GM18868 (cell line): ENCODE results near the gene RAE1.

Experiments
- ATAC-seq: cut with Tn5 transposase; IDR thresholded peaks from one replicate; pipeline ENCODE4 v1.9.1; 2021; ENCODE audit warnings: mild to moderate bottlenecking, moderate library complexity; ENCODE audit not compliant: unreplicated experiment

The RAE1 gene, protein sequence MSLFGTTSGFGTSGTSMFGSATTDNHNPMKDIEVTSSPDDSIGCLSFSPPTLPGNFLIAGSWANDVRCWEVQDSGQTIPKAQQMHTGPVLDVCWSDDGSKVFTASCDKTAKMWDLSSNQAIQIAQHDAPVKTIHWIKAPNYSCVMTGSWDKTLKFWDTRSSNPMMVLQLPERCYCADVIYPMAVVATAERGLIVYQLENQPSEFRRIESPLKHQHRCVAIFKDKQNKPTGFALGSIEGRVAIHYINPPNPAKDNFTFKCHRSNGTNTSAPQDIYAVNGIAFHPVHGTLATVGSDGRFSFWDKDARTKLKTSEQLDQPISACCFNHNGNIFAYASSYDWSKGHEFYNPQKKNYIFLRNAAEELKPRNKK

DNA sequence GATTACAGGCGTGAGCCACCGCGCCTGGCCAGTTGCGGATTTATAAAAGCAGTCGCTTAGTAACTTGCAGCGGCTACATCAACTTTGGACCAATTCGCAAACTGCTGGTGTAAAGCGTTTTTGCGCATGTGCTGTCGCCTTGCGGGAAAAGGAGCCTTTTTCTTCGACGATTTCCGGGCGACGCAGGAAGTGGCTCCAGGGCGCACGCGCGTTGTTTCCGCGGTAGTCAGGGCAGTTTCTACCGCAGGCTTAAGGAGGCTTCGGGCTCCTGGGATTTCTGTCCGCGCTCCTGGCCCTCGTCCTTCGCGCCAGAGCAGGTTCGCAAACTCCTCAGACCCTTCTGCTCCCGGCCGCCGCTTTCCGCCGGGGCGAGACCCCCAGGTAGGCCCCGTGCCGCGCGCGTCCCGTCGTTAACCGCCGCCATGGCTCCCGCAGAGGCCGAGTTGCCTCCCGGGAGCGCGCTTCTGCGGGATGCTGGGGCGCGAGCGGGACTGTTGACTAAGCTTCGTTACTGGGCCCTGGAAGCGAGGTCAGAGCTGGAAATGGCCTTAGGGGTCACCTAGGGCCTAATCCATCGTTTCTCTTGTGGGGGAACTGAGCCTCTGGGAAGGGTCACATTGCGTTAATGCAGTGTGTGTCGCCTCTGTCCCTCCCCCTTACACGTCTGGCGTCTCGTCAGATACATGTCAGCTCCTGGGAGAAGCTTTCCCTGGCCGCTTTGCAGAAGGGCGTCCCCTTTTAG, at the start of gene RAE1:
RAE1 (plus strand) TSS at position 214 of the 742 bp plus-strand sequence. CDS start 2,784 bp downstream, outside the sequence.
- peak; percentile 87 for ATAC-seq

DNA sequence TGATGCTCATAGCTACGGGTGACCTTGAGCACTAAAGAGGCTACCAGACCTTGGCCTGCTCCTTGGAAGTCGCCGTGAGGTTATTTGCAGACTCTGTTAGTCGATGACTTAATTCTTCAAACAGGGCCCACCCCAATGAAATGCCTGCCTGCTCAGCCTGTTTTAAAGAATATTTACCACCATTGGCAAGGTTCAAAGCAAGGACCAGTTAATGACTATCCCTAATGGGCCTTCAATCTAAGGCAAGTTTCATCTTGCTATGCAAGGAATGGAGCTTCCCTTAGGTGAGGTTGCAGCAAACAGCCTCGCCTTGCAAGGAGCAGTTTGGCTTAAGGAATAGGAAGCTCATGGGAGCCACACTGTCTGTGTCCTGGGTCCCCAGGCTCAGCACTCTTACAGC, 44.3 kb upstream of the RAE1 start:
- no peak for ATAC-seq

DNA sequence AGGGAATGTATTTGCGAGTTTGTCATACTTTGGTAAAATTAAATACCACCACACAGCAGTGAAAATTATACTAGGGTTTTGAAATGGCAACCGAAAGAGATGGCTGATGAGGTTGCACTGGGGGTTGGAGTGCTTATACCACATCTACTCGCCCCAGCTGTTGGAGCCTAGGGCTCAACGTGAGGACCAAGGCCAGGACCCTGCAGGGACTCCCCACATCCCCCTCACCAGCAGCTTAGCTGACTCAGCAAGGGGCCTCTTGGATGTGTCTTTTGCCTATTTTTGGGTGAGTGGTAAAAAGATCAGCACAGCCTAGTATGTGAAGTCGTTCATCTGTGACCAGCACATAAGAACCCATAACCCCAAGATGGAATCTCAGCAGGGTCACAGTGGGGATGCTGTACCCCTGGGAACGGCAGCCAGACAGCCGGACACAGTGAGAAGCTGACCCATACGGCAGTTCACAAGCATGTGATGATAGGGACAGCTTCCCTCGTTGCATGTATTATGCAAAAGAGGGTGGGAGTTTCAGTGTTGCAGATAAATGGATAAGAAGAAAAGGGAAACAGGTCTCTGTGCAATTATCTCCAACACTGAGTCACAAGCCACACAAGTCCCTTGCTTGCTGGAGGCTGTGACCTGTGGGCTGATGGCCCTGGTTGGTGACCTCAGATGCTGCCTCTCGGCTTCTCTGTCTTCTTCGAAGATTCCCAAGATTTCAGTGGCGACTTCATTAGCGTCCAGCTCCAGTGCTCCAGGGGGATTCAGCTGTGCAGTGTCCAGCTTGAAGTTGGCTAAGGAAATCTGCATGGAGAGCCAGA, 42.4 kb upstream of the RAE1 start:
- no peak for ATAC-seq

DNA sequence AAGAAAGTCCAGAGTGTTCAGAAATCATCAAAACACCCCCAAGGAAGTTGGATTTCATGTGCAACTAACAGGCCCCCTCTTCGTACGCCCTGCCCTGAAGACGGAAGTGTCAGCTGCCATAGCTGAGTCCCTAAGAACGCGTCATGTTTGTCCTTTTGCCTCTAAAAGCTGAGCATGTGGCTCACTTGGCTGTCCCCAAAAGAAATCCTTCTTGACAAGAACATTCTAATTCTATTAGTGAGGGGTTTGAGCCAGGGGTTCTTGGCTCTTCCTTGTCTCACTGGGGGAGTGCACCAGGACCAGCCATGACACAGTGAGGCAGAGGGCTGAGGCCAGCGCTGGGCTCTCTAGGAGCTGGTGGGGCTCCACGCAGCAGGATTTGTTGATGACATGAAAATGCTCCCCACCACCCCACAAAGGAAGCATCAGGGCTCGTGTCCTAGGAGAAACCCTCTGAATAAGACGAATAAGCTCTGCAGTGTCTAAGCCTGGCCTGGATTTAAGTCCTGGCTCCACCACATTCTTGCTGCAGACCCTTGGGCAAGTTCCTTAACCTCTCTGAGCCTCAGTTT, 41.4 kb upstream of the RAE1 start:
- ATAC-seq = no peak

DNA sequence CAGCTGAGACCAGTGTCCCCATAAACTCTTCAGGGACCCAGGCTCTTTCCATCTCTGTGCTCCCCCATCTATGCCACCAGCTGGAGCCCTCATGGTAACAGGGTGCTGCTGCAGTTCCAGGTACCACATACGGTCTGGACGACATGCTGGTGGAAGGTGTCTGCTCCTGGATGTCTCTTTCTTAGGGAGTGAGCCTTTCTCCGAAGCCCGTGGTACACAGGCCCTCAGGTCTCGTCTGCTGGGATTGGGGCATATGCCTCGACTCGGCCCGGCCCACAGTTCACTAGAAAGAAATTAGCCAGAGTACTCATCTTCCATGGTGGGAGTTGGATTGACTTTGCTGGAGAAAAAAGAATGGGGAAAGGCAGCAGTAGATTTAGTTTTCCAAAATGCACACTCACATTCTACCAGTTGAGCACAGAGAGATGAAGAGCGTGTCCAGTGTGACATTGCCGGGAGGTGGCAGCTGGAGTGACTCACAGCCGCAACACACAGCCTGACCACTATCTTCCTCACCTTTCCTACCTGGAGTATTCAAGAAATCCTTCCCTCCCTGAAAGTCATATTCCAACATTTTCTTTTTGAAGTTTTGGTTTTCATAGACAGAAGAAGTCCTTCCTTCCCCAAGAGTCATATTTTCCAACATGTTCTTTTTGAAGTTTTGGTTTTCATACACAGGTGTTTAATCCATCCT, 40.1 kb upstream of the RAE1 start:
- no peak for ATAC-seq

DNA sequence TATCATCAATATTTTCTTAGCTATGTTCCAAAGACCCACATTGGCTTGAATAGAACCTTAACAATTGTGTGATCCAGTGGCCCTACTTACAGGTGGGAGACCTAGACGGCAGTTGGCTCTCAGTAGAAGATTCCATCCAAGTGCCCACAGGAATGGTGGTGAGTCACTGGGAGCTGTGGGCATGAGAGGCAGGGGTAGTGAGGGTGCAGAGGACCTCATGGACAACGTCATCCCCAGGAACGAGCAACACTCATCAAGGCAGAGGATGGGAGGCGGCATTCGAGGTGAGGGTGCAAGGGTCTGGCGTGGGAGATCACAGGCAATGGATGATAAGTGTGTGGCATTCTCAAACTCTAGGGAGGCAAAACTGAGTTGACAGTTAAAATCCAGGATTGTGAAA, 38.9 kb upstream of the RAE1 start:
- no peak for ATAC-seq

DNA sequence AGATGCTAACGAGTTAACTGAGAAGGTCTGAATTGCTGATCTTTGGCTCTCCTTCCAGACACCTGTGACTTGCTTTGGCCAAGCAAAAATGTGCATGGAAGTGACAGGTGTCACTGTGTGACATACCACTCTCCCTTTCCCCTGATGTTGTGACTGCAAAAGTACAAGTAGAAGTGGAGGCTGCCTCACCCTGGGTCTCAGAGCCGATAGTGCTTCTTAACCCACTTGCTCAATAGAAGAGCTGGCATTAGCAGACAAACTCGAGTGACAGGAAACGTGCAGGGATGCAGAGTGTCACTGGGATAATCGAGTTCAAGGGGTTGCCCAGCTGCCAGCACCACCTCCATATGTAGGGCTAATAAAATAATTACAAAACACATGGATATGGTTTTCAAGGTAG, 37.8 kb upstream of the RAE1 start:
- ATAC-seq = no peak

DNA sequence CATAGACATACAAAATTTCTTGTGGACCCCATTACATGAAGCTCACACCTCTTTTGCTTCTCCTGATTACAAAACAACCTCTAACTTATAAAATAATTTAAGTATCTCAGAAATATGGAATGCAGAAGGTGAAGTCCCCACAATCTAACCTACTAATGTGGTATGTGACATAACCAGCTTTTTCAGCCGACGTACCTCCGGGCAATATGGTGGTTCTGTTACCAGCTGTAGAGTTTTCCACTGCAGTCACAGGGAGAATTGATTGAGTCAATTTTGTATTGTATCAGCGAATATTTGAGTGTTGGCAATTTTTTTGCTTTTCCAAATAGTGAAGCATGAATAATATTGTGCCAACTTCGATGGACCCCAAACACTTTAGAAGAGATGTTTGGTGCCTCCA, 37.1 kb upstream of the RAE1 start:
- no peak for ATAC-seq

DNA sequence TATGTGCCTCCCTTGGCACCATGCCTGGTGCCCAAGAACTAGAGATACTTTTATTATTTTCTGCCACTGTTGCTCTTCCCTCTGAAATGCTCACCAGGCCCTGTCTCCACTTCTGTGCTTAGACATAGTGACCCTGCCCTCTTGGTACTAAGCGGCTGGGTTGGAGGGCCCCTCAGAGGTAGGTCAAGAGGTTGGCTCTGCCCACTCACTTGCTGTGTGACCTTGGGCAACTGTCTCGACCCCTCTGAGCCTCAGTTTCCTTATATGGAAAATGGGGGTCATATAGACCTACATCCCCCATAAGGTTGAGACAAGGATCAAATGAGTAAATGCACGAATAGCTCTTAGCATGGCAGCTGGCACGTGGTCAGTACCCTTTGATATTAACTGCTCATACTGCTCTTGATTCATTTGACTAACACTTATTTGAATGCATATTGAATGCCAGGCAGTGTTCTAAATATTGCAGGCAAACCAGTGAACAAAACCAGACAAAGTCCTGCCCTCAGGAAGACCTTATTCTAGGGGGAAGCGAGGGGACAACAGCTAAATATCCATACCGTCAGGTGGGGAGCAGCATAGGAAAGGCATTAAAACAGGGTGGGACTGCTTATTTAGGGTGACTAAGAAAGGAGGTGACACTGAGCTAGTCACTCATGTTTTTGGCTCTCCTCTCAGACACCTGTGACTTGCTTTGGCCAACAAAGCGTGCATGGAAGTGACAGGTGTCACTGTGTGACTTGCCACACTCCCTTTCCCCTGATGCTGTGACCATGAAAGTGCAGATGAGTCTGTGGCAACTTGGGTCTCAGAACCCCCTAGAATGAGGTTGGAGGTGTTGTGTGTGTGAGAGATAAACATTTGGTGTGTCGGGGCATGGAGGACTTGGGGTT, 35.7 kb upstream of the RAE1 start:
- no peak for ATAC-seq

DNA sequence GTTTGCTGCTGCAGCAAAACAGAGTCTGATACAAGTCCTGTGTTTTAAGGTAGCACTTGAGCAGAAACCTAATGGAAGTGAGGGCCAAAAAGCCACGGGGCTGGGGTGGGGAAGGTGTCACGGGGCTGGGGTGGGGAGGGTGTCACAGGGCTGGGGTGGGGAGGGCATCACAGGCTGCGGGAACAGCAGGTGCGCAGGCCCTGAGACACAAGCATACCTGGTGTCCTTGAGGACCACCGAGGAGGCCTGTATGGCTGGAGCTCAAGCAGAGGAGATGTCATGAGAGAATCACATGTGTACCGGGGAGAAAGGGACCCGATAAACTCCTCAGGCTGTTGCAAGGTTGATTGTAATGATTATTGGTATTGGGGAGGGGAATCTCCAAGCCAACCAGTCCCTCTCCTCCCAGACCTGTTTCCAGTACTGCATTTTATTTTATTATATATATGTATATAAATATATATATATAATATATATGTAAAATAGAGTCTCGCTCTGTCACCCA, 35.0 kb upstream of the RAE1 start:
- no peak for ATAC-seq

DNA sequence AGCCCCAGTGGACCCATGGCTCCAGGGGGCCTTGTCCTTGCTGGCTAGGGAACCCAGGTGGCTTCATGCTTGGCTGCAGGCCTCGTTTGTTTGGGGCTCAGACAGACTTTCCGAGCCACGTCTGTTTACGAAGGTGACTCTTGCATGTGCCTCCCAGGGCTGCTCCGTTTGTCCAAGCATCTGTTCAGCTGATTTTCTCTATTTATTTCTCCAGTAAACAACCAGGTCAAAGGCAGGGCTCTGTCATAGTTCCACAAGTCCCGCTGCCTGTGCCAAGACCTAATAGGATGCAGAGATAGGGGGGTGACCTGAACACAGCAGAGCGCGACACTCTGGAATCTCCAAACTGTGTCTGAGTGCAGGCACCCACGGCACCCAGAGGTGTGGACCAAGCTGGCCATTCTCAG, 34.3 kb upstream of the RAE1 start:
- no peak for ATAC-seq

DNA sequence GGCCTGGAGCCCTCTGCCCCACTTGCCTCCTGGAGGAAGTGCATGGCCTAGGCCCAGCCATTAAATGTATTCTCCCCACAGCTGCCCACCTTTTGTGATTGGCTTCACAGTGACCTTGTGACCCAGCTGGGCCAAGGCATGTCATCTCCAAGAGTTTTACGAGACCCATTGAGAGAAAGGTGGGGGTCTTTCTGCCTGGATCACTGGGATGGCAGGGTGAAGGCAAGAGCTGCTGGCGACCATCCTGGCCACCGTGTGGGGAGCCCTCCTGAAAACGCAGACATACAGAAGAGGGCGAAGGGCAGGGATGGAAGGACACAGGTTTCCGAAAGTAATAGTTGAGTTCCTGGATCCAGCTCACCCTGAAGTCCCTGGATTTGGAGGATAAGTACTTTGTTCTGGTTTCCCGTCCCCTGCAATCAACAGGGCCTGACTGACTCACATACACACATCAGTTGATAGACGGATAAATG, 33.7 kb upstream of the RAE1 start:
- ATAC-seq = no peak

DNA sequence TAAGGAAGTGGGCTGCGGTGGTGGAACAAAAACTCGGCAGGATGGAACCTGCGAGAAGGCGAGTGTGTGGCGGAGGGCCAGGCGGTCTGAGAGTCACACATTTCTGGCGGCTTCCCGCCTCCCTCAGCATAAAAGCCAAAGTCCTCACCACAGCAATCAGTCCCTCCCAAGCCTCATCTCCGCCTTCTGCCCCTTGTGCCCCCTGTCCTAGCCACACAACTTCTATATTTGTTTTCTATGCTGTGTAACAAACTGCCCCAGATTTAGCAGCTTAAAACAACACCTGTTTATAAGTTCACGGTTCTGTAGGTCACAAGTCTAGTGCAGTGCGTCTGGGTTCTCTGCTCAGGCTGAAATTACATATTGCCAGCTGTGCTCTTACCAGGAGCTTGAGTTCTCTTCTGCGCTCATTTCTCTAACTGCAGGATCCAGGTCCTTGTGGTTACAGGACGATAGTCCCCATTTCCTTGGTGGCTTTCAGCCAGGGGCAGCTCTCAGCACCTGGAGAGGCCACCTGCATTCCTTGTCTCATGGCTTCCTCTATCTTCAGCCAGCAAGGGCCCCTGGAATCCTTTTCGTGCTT, 33.2 kb upstream of the RAE1 start:
- no peak for ATAC-seq

DNA sequence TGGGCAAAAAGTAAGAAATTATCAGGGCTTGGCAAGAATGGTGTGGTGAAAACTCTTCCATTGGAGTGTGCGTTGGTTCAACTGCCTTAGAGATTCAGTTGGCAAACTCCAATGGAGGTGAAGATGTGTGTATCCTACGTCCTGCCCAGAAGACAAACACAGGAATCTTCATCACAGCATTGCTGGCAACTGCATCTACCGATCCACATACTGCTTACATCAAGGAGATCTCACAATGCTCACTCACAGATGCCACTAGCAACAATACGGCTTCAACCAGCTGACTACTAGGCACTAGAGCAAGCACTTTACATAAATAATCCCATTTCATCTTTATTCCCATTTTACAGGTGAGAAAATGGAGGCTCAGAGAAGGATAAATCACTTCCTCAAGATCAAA, 31.5 kb upstream of the RAE1 start:
- no peak for ATAC-seq

DNA sequence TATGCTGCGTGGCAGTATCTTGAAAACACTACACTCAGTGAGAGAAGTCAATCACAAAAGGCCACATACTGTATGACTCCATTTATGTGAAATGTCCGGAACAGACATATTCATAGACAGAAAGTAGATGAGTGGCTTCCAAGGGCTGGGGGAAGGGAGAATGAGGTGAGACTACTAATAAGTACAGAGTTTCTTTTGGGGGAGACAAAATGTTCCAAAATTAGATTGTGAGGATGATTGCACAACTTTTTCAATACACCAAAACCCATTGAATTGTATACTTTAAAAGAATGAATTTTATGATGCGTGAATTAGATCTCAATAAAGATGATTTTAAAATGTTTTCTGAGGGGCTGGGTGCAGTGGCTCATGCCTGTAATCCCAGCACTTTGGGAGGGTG, 30.7 kb upstream of the RAE1 start:
- no peak for ATAC-seq

DNA sequence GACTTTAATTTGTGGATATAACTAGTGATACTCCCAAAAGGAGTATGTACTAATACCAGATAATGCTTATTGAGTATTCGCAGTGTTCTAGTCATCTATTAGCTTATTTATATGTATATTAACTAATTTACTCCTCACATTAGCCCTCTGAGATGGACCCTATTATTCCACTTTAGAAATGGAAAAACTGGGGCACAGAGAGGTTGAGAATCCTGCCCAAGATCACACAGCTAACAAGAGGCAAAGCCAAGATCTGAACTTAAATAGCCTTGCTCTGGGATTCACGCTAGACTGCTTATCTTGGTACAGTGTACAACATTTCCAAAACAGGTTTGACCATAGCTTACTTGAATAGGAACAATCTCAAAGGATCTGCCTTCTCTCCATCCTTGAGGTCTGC, 29.9 kb upstream of the RAE1 start:
- ATAC-seq = no peak

DNA sequence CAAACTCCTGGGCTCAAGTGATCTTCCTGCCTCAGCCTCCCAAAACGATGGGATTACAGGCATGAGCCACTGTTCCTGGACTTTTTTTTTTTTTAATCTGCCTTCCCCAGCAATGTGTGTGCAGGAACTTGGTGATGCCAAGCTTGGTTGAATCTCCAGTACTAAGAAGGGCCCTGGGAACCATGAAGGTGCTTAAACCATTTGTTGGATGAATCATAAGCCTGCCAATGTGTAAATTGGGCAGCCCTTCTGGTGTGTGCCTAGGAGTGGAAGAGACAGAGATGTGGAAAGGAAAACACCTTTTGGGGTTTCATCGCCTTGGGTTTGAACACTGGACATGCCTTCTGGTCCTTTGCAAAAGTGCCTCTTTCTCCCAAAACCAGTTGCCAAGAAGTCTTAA, 28.6 kb upstream of the RAE1 start:
- no peak for ATAC-seq

DNA sequence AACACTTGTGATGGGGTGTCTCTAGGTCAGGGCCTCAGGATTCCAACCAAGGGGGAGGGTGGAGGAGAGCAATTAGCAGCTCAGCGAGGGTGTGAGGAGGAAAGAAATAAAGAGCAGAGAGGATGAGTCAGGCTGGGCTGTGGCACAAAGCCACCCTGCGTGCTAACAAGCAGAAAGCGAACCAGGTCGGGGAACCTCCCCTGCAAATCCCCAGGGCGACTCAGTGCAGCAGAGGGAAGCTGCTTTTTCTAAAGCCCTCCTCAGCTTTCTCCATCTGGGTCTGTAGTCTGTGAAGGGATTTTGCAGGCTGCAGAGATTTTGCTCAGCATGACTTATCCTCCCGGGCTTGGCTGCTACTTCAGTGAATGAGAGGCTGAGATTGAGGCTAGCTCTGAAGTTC, 28.0 kb upstream of the RAE1 start:
- peak; percentile 82 for ATAC-seq
